ENCODE results near the gene RAB5IF. TPM values are rescaled to one million over a fixed set of nuclear protein-coding genes. Genes with fewer than 3 reads are reported as not detected.
A peak's percentile ranks its signal among the peaks of the same experiment; 100 is the strongest.
"Not testable (repeated sequence)": the region's sequence is repeated elsewhere in the genome, so short reads cannot be mapped to it uniquely, and the experiment has no call there.

The RAB5IF gene
- total RNA-seq, 1 experiment from 2014 or later: 215 TPM

DNA sequence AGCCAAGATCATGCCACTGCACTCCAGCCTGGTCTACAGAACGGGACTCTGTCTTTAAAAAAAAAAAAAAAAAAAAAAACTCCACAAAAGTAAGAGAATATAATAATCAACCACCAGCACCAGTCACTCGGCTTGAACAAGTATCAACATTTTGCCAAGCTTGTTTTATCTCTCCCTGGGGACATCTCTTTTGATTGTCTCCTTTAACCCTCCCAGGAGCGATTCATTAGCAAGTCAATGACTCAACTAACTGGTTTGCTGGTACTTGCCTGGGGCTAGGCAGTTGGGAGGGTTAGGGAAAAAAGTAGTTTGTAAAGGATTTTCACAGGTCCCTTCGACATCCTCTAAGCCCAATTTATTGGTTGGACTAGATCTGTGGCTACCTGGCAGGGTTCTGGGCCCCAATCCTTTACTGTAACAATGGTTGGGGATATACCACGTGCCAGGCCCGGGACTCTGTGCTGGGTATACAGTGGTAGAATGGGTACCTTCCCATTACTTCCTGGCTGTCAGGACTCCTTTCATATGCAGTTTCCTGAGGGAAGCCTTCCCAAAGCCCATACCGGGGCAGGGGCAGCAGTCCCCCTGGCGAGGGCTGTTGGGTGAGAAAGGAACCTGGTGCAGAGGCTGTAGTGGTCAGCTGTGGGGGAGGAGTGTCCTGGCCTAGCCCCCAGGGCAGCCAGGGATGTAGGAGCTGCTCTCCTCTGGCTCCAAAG, 20.0 kb upstream of the RAB5IF start:
- DNase-seq (ENCODE audit: low spot score): no peak

DNA sequence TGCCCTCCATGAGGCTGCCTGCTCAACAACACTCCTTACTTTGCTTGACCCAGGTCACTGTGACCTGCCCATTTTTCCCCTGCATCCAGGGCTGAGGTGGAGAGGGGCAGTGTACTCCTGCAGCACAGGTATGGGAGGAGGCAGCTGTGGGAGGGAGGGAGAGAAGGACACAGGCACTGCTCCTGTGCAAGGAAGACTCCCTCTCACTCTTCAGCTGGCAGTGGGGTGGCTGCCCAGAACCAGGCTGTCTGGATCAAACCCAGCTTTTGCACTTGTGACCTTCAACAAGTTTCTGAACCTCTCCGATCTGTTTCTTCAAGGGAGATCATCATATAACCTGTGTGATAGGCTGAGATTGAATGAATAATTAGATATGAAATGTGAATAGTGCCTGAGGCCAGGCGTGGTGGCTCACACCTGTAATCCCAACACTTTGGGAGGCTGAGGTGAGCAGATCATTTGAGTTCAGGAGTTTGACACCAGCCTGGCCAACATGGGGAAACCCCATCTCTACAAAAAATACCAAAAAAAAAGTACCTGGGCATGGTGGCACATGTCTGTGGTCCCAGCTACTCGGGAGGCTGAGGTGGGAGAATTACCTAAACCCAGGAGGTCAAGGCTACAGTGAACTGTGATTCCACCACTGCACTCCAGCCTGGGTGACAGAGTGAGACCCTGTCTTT, 18.1 kb upstream of the RAB5IF start:
- no peak for DNase-seq (ENCODE audit: low spot score)

DNA sequence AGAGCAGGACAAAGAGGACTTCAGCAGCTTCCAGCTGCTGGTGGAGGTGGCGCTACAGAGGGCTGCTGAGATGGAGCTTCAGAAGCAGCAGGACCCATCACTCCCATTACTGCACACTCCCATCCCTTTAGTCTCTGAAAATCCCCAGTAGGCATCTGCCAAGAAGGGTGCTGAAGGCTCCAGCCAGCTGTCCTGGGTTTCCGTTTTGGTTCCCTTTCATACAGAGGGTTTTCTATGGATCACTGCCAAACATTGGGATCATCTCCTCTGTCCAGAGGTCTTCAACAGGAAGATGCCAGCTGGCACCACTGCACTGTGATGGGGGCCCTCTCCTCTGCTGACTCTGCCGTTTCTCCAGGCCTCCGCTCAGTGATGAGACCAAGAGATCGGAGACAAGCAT, 14.3 kb upstream of the RAB5IF start:
- DNase-seq (ENCODE audit: low spot score): no peak

DNA sequence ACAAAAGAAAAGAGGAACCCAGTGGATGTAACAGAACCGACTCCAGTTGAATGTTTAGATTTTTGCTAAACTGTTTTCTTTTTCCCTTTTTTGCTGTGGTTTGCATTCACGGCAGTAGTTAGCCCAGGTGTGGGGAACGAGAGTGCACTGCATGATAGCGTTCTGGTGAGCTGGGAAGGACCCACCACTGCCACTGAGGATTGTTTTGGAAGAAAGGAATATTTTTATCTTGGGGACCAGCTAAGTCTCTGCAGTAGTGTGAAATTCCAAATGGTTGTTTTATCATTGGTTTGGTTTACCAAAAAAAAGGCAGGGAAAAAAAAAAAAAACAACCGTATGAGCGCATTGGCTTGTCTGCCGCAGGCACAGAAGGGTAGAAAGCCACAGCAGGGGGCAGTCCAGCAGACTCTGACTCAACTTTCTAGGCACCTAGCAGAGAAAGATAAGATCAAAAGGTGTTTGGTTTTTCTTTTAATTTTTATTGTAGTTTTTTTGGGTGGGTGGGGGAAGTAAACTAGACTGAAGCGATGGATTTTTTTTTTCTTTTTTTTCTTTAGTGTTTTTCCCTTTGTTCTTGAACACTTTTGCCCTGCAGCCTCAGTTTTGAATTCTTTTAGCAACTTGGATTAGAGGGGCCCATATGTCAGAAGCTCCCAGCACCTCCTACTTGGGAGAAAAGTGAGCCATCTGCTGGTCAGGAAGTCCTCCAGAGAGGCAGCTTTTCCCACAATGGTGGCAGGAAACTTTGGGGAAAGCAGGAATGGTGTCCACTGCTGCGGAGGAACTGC, 13.5 kb upstream of the RAB5IF start:
- DNase-seq (ENCODE audit: low spot score): no peak

DNA sequence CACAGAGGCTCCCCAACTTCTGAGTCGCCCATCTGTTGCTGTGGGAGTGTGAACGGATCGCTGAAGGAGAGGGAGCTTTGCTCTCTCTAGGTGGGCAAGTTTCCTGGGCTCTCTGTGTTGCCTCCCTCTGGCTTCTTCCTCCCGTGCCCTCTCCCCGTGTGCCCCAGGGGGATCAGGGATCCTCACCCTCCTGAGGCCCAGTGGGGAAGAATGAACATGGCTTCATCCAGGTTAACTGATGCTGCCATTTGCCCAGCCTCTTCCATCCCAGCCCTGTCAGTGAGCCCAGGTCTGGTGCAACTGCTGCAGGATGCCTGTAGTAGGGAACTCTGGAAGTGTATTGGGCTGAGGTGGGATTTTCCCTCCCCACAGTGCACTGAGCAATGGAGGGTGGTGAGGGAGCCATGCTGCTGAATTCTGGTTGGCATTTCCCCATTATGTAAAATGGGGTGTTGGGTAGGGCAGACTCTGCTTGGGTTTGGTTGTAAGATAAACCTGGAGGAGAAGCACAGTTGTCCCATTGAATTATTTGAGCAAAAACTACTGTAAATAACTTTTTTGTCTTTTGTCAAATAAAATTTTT, 12.1 kb upstream of the RAB5IF start:
- no peak for DNase-seq (ENCODE audit: low spot score)

DNA sequence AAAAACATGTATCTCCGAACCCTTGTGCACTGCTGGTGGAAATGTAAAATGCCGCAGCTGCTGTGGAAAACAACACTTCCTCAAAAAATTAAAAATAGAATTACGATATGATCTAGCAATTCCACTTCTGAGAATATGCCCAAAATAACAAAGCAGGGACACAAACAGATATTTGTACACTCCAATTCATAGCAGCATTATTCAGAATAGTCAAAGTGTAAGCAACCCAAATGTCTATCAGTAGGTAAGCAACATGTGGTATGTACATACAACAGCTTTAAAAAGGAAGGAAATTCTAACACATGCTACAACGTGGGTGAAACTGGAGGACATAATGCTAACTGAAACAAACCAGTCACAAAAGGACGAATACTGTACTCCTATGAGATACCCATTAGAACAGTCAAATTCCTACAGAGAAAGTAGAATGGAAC, 5.7 kb upstream of the RAB5IF start:
- no peak for DNase-seq (ENCODE audit: low spot score)

DNA sequence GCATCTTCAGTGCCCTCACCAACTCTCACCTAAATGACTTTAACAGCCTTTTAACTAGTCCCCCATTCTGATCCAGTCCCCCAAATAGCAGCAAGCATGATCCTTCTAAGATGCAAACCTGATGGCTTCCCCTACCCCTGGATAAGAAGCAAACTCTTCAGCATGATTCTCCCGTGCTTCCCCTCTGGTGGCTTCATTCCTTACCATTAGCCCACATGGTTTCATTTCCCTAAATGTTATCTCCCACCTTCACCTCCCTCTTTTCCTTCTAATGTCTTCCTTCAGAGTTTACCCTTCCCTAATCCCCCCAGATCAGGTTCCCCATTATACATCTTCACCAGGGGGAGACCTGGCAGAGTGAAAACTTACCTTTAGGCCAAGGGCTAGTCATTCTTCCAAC, 4.0 kb upstream of the RAB5IF start:
- no peak for DNase-seq (ENCODE audit: low spot score)

DNA sequence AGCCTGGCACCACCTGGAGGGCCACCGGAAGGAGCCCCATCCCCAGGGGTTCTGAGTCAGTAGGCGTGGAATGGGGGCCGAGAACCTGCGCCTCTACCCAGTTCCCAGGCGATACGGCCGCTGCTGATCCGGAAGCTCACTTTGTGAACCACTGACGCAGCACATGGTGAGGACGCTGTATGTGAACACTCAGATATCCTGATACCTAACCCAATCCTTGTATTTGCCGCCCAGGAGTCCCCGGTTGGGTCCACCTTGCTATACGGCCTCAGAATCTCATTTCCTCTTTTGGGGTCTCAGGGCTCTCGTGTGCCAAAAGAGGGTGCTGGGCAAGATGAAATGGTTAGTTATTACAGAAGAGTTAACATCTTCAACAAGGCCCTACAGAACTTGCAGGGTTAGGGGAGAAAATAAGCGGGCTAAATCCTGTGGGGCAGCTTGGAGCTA, 604 bp upstream of the RAB5IF start:
- no peak for DNase-seq (ENCODE audit: low spot score)

DNA sequence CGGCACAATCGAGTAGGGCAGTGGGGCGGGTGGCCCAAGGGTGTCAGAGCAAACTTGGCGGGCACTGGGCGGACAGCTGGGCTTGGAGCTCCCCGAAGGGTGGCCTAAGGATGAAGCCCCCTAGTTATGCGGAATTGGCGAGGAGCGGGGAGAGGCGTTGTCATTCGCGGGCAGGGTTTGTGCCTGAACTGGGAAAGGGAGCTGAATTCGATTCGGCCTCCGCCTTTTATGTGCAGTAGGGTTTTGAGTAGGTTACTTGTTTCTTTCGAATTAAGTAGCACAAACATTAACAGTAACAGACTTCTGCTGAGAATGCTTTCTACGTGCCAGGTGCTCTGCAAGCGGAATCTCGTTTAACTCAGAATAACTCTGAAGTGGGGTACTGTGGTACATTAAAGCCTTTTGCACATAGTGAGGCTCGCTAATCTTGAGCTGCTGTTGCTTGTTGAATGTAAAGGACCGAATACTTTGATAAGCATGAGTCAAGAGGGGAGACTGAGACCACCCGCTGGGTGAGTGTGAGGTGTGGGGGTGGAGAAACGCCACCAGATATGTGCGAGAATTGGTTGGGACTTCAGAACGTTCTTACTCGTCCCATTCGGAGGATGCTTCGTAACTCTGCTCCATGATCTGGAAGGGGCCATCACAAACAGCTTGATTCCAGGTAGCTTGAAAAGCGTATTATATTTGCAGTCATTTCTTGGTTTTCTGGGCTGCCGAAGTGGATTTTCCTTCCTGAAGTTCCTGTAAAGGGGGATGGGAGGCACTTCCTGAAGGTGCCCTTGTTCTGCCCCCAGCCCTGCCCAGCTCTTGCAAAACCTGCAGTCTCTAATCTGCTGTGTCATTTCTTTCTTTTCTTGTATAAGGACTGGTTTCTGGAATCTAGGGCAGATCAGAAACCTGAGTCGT, 833 bp downstream of the RAB5IF start:
- peak; percentile 39 for DNase-seq (ENCODE audit: low spot score)

DNA sequence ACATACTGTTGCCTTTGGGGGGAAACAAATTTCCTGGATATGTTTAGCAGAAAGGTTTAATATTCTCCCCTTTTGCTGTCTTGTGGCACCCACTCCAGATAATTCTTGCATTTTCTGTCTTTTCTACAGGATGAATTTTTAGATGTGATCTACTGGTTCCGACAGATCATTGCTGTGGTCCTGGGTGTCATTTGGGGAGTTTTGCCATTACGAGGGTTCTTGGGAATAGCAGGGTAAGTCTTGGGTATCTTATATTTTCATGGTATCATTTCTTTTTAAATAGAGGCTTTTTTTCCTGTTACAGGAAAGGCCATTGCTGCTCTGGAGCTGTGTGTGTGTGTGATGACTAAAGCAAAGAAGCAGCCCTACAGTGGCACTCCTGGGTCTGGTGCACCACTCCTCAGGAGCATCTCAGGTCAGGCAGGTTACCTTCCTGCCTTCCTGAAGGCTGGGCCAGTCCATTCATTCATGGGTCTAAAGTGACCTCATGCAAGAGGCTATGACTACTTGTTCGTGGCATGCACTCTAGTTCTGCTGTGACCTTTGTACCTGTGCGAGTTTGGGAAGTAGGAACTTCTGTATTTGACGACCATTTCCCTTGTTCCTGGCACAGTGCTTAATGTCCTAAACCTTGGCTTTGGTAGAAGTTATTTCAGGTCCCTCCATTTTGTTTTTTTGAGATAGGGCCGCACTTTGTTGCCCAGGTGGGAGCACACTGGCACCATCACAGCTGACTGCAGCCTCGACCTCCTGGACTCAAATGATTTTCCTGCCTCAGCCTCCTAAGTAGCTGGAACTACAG, 2.2 kb downstream of the RAB5IF start:
- no peak for DNase-seq (ENCODE audit: low spot score)

DNA sequence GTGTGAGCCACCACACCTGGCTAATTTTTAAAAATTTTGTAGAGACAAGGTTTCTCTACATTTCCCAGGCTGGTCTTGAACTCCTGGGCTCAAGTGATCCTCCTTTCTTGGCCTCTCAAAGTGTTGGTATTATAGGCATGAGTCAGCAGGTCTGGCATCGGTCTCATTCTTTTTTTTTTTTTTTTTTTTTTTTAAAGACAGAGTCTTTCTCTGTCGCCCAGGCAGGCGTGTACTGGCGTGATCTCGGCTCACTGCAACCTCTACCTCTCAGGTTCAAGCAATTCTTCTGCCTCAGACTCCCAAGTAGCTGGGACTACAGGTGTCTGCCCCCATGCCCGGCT, 2.8 kb downstream of the RAB5IF start:
- not testable (repeated sequence) for DNase-seq (ENCODE audit: low spot score)

DNA sequence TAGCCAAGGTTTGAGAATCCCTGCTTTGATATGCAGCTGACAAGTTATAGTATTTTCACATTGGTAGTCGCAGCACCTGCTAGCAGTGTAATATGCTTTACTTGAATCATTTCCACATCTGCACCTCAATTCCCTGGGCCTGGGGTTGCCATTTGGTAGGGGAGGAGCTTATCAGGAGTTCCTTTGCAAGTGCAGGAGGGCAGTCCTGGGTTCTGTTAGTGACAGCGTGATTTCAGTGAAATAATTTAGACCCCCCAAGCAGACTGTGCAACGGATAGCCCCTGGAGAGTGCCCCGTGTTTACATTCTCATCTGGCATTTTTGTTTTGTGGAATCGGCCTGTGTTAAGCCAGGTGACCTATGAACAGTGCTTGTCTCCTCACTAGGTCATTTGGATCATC, 6.0 kb downstream of the RAB5IF start:
- no peak for DNase-seq (ENCODE audit: low spot score)

DNA sequence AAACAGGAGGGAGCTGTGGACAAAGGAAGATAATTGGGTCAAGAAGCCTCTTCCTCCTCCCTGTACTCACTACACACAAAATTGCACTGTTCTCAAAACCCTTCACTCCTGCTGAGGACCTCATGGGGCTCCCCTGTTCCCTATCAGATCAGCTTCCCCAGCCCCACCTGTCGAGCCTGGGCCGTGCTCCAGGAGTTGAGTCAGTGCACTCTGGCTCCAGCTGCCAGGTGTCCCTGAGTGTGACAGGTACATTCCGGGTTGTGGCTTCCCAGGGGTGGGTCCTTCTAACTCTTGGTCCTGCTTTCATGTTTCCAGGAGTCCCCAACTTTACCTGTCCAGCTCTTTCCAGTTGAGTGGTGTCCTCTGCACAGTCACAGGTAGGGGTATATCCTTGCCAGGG, 8.4 kb downstream of the RAB5IF start:
- DNase-seq (ENCODE audit: low spot score): no peak

DNA sequence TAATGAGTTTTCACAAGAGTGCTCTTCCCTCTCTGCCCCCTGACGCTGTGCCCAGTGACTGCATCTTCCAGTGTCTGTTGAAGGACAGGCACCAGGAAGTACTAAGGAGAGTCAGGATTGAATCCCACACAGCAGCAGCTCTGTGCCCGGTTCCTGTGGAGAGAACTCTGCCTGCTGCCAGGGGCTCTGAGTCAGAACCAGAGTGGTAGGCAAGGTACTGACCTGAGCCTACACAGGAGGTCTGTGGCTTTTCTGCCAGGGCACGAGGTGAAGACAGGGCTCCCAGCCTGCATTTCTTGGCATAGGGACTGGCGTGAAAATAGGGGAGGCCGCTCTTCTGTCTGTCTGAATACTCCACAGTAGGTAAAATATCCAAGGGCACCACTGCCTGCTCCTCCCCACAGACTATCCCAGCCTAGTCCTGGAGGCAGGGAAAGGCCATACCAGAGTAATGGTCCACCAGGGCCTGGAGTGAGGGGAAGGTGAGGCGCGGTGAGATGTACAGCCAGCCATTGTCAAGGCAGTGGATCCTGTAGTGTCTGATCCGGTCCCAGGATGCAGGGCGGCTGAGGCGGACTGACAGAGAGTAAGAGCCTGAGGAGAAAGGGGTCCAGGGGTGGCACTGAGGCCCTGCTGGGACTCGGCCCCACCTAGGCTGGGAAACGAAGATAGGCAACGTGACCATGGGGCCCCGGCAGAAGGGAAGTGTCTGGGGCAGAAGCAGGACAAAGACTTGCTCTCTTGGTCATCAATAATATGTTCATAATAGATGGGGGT, 9.4 kb downstream of the RAB5IF start:
- no peak for DNase-seq (ENCODE audit: low spot score)

DNA sequence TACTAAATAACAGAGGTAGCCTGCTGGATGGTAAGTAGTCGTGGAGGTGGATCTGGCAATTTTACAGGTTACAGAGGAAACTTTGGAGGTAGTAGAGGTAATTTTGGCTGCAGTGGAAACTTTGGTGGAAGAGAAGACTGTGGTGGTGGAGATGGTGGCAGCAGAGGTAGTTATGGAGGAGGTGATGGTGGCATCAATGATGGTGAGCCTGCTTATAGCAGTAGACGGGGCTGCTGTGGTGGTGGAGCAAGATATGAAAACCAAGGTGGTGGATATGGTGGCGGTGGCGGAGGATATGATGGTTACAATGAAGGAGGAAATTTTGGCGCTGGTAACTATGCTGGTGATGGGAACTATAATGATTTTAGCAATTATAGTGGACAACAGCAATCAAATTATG, 15.3 kb downstream of the RAB5IF start:
- DNase-seq (ENCODE audit: low spot score): no peak

DNA sequence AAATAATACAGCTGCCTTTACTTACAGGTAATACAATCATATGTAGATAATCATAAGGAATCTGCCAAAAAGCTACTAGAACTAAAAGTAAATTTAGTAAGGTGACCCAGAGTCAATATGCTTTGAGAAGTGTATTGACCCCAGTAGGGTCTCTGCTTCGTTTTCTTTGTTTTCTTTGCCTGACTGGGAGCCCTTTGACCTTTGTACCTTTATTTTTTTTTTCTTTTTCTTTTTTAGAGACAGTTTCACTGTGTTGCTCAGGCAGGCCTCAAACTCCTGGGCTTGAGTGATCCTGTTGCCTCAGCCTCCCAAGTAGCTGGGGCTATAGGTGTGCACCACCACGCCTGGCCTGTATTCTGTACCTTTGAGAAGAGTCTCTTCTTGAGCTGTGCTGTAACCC, 17.9 kb downstream of the RAB5IF start:
- no peak for DNase-seq (ENCODE audit: low spot score)

DNA sequence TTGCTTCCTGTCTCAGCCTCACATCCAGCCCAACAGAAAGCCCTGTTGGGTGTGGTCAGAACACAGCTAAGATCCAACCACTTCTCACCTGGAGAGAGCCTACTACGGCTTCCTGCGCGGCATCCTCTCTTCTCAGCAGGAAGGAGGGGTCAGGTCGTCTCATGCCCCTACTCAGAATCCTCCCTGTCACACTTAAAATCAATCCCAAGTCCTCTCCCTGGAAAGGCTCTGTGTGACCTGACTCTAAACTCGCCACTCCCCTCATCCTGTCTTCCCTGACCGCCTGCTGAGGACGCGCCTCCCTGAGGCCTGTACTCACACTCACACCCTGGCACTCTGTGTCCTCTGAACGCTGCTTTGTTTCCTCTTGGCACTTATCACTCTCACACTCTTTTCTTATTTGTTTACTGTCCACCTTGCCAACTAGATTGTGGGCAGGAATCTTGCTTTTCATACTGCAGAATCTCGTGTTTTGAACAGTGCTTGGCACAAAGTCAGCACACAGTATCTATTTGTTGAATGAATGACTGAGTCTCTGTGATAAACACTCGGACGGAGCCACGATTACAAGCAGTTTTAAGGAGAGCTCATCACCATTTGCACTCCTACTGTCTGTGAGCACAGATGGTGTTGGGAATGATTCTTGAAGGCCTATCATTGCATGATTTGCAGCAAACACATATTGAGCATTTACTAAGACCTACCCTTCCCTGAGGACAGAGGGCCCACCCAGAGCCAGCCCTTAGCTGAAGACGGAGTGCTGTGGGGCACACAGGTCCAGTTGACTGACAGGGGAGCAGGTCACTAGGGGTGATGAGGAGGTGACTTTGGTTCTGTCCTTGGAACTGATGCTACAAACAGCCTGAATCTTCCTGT, 18.7 kb downstream of the RAB5IF start:
- DNase-seq (ENCODE audit: low spot score): no peak

DNA sequence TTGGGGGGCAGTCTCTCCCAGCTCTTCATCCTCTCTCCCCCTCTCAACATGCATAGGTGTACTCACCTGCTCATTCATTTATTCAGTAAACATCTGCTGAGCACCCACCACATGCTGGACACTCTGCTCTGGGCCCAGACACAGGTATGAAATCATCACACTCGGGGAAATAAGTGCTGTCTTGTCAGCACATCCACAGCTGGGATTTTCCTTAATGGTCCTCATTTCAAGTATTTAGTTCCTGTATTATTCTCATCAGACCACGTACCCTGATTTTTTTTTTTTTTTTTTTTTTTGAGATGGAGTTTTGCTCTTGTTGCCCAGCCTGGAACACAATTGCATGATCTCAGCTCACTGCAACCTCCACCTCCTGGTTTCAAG, 19.4 kb downstream of the RAB5IF start:
- no peak for DNase-seq (ENCODE audit: low spot score)

DNA sequence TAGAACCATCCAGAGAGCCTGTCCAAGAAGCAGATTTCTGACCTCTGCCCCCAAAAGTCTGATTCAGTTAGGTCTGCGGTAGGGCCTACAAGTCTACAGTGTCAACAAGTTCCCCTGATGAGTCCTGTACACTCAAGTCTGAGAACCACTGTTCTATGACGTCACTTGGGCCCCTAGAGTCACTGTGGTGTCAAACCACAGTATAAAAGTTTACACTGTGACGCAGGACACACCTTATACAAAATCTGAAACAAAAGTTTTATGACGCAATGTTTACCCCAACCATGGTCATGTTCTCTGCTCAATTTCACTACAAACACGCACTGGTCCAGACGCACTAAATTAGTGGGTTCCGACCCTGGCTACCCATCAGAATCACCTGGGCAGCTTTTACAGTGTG, 22.5 kb downstream of the RAB5IF start:
- DNase-seq (ENCODE audit: low spot score): no peak

Measured in H4 (cell line).